Ishikawa (cell line): ENCODE results near the gene FABP1.

Source experiments
- CEBPB ChIP-seq: IDR thresholded peaks from 2 replicates; pipeline ENCODE4 v1.6.1; 2012
- CREB1 ChIP-seq: IDR thresholded peaks from 2 replicates; pipeline ENCODE4 v1.6.1; 2012; ENCODE audit warnings: low read depth
- EGR1 ChIP-seq: IDR thresholded peaks from 2 replicates; pipeline ENCODE4 v1.6.1; 2012
- EP300 ChIP-seq: IDR thresholded peaks from 2 replicates; pipeline ENCODE4 v1.6.1; 2012; ENCODE audit warnings: borderline replicate concordance
- FOXM1 ChIP-seq: IDR thresholded peaks from 2 replicates; pipeline ENCODE4 v1.6.1; 2012; ENCODE audit warnings: low read depth, borderline replicate concordance
- MAX ChIP-seq: IDR thresholded peaks from 2 replicates; pipeline ENCODE4 v1.6.1; 2012
- NFIC ChIP-seq: IDR thresholded peaks from 2 replicates; pipeline ENCODE4 v1.6.1; 2012
- RAD21 ChIP-seq: IDR thresholded peaks from 2 replicates; pipeline ENCODE4 v1.6.1; 2012; ENCODE audit warnings: low read depth
- REST ChIP-seq: IDR thresholded peaks from 2 replicates; pipeline ENCODE4 v1.6.1; 2012; ENCODE audit warnings: low read depth, mild to moderate bottlenecking
- TAF1 ChIP-seq: IDR thresholded peaks from 2 replicates; pipeline ENCODE4 v1.6.1; 2012; ENCODE audit warnings: low read depth, mild to moderate bottlenecking
- TCF12 ChIP-seq: IDR thresholded peaks from 2 replicates; pipeline ENCODE4 v1.6.1; 2012; ENCODE audit warnings: low read depth
- TEAD4 ChIP-seq: IDR thresholded peaks from 2 replicates; pipeline ENCODE4 v1.6.1; 2012
- USF1 ChIP-seq: IDR thresholded peaks from 2 replicates; pipeline ENCODE4 v1.6.1; 2012
- YY1 ChIP-seq: IDR thresholded peaks from 2 replicates; pipeline ENCODE4 v1.6.1; 2012; ENCODE audit warnings: low read depth
- ZBTB7A ChIP-seq: IDR thresholded peaks from 2 replicates; pipeline ENCODE4 v1.6.1; 2012; ENCODE audit warnings: low read depth

The FABP1 gene

DNA sequence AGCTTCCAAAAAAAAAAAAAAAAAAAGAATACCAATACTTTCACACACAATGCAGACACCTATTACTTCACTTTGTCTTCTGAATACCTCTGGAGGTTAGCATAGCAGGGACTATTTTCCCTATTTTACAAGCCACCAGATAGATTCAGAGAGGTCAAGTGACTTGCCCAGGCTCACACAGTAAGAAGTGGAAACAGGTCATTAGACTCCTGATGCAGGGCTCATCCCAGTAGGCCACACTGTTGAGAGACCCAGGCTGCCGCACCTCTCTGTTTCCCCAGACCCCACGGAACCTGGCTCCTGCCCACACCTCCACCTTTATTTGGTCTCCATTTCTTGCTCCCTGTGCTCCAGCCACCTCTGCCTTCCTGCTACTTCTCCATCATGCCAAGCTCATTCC, 40.8 kb downstream of the FABP1 start:
- no peak for TF ChIP-seq TEAD4
- TF ChIP-seq CEBPB = no peak
- no peak for TF ChIP-seq ZBTB7A
- no peak for TF ChIP-seq REST
- TF ChIP-seq TCF12 = no peak

DNA sequence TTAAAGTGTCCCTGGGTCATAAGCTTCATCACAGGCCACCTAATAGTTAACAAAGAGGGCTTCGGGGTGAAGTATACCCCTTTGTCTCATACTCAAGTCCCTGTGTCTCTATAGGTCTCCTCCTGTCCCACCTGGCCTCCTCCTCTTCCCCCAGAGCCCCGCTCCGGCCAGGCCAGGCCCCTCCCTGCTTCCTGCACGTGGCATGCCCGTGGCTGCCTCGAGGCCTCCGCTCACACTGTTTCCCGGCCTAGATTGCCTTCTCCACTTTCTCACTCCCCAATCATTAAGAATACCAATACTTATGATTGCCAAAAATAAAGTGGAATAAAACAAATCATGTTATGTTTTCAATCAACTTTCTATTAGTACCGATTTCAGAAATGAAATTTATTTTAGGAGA, 41.5 kb downstream of the FABP1 start:
- TF ChIP-seq MAX (no peak), ZBTB7A (no peak), FOXM1 (no peak), EP300 (no peak), CEBPB (no peak), TAF1 (no peak), YY1 (no peak), NFIC (no peak)

DNA sequence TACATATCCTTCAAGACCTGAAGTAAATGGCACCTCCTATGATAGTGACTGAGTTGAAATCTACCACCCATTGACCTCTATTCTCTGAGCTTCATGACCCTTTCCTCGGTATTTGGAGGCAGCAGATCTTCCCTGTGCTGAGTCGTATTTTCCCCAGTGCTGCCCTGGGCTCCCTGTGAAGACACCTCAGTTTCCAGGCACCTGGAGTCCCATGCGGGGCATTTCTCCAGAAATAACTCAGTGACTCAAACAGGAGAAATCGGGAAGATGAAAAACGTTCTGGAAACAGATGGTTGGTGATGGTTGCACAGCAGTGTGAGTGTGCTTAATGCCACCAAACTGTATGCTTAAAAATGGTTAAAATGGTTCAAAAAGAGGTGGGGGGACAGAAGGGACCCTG, 42.3 kb downstream of the FABP1 start:
- TF ChIP-seq EP300 = no peak
- no peak for TF ChIP-seq TEAD4
- TF ChIP-seq TAF1 = no peak
- no peak for TF ChIP-seq NFIC
- TF ChIP-seq TCF12 = no peak
- TF ChIP-seq CREB1 = no peak
- TF ChIP-seq CEBPB = no peak
- TF ChIP-seq ZBTB7A = no peak
- TF ChIP-seq EGR1 = no peak
- TF ChIP-seq USF1 = no peak
- TF ChIP-seq REST = no peak
- no peak for TF ChIP-seq FOXM1

DNA sequence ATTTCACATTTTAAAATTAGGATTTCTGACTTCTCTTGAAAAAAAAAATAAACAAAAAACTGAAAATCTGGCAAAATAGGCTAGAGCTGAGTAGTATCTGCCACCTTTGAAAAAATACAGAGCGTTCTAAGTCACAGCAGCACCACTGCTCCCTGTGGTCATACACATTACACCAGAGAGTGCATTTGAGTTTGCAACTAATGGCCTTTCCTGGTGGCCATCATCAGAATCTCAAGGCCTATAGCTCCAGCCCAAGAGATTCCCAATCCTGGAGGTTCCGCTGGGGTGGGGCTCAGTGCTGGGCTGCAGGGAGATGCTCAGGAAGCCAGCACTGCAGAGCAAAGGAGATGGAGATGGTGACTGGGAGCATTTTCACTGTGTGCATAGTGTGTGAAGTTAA, 42.8 kb downstream of the FABP1 start:
- TF ChIP-seq YY1 (no peak), TCF12 (no peak), ZBTB7A (no peak), EP300 (no peak), NFIC (no peak), RAD21 (no peak), FOXM1 (no peak), TAF1 (no peak), CREB1 (no peak), TEAD4 (no peak), REST (no peak), EGR1 (no peak), CEBPB (no peak), USF1 (no peak), MAX (no peak)

GRCh38 chr2:88082781-88083180, 45.1 kb downstream of the FABP1 start:
- no peak for TF ChIP-seq USF1
- no peak for TF ChIP-seq TEAD4
- no peak for TF ChIP-seq NFIC
- no peak for TF ChIP-seq REST
- no peak for TF ChIP-seq TAF1
- TF ChIP-seq TCF12 = no peak
- no peak for TF ChIP-seq RAD21
- no peak for TF ChIP-seq ZBTB7A
- TF ChIP-seq MAX = no peak
- TF ChIP-seq YY1 = no peak
- no peak for TF ChIP-seq EP300
